ENCODE data around the gene CDH23. TPM values are rescaled to one million over a fixed set of nuclear protein-coding genes. Genes with fewer than 3 reads are reported as not detected.

The CDH23 gene
- polyA plus RNA-seq, 3 donors, result 2.0 to 21.1 (median 15.5) TPM

- no peak overlapping the region for H3K27ac ChIP-seq (ENCODE audit: low read depth, low read length)
- 79 to 88% (median 84%) methylated on average over 14 of the region's 14 CpGs for WGBS, 3 donors
Observed at GRCh38 chr10:71389768-71390460, 6.8 kb upstream of the CDH23 start.

GRCh38 chr10:71390461-71390835 is 6.3 kb upstream of the CDH23 start:
- WGBS, 3 donors, result 25 to 33% (median 25%) methylated on average over 10 of the region's 10 CpGs
- H3K27ac ChIP-seq (ENCODE audit: low read depth, low read length), result no peak overlapping the region

GRCh38 chr10:71390921-71391690 is 5.6 kb upstream of the CDH23 start:
- H3K27ac ChIP-seq (ENCODE audit: low read depth, low read length), result no peak overlapping the region
- WGBS, 3 donors, result 73 to 89% (median 81%) methylated on average over 3 of the region's 3 CpGs

GRCh38 chr10:71391701-71392100 is 5.0 kb upstream of the CDH23 start:
- WGBS, 3 donors, result 77 to 89% (median 79%) methylated on average over 5 of the region's 5 CpGs
- no peak overlapping the region for H3K27ac ChIP-seq (ENCODE audit: low read depth, low read length)

- no peak overlapping the region for H3K27ac ChIP-seq (ENCODE audit: low read depth, low read length)
- 30 to 39% (median 32%) methylated on average over 1 of the region's 1 CpG for WGBS, 3 donors
Observed at GRCh38 chr10:71392292-71392691, 4.4 kb upstream of the CDH23 start.

GRCh38 chr10:71392791-71393781 is 3.6 kb upstream of the CDH23 start:
- WGBS, 3 donors, result 73 to 89% (median 84%) methylated on average over 16 of the region's 16 CpGs
- no peak overlapping the region for H3K27ac ChIP-seq (ENCODE audit: low read depth, low read length)

- H3K27ac ChIP-seq (ENCODE audit: low read depth, low read length), result no peak overlapping the region
- 89 to 93% (median 90%) methylated on average over 8 of the region's 8 CpGs for WGBS, 3 donors
Observed at GRCh38 chr10:71393841-71394475, 2.8 kb upstream of the CDH23 start.

GRCh38 chr10:71394926-71395562 is 1.7 kb upstream of the CDH23 start:
- H3K27ac ChIP-seq (ENCODE audit: low read depth, low read length), result no peak overlapping the region
- 91 to 94% (median 91%) methylated on average over 11 of the region's 11 CpGs for WGBS, 3 donors

- H3K27ac ChIP-seq (ENCODE audit: low read depth, low read length), result no peak overlapping the region
- WGBS, 3 donors, result 85 to 91% (median 89%) methylated on average over 4 of the region's 4 CpGs
Observed at GRCh38 chr10:71395621-71396020, 1.1 kb upstream of the CDH23 start.

- 16 to 30% (median 19%) methylated on average over 29 to 46 of the region's 46 CpGs for WGBS, 3 donors
- no peak overlapping the region for H3K27ac ChIP-seq (ENCODE audit: low read depth, low read length)
Observed at GRCh38 chr10:71396084-71396710, 523 bp upstream of the CDH23 start.

GRCh38 chr10:71397296-71398212 is 834 bp downstream of the CDH23 start:
- no peak overlapping the region for H3K27ac ChIP-seq (ENCODE audit: low read depth, low read length)
- WGBS, 3 donors, result 1 to 2% (median 1%) methylated on average over 65 to 82 of the region's 82 CpGs

GRCh38 chr10:71398976-71399375 is 2.3 kb downstream of the CDH23 start:
- WGBS, 3 donors, result 72 to 87% (median 80%) methylated on average over 4 of the region's 4 CpGs
- no peak overlapping the region for H3K27ac ChIP-seq (ENCODE audit: low read depth, low read length)

GRCh38 chr10:71399946-71400345 is 3.2 kb downstream of the CDH23 start:
- H3K27ac ChIP-seq (ENCODE audit: low read depth, low read length), result no peak overlapping the region
- WGBS, 3 donors, result 79 to 89% (median 84%) methylated on average over 5 of the region's 5 CpGs

- WGBS, 3 donors, result 88 to 95% (median 93%) methylated on average over 7 of the region's 7 CpGs
- H3K27ac ChIP-seq (ENCODE audit: low read depth, low read length), result no peak overlapping the region
Observed at GRCh38 chr10:71401056-71401455, 4.3 kb downstream of the CDH23 start.

GRCh38 chr10:71402005-71402404 is 5.3 kb downstream of the CDH23 start:
- H3K27ac ChIP-seq (ENCODE audit: low read depth, low read length), result no peak overlapping the region
- WGBS, 3 donors, result 92 to 97% (median 97%) methylated on average over 7 of the region's 7 CpGs

GRCh38 chr10:71404503-71405295 is 8.0 kb downstream of the CDH23 start:
- H3K27ac ChIP-seq (ENCODE audit: low read depth, low read length), result no peak overlapping the region
- 74 to 80% (median 77%) methylated on average over 13 of the region's 13 CpGs for WGBS, 3 donors
